ENCODE results near the gene RAMP1. TPM values are rescaled to one million over a fixed set of nuclear protein-coding genes. Genes with fewer than 3 reads are reported as not detected.

RAMP1 gene
- total and polyA plus RNA-seq, 2 donors (not counting 1 experiment from before 2014, with no cell fraction given): 15.7 TPM; not detected in 1

DNA sequence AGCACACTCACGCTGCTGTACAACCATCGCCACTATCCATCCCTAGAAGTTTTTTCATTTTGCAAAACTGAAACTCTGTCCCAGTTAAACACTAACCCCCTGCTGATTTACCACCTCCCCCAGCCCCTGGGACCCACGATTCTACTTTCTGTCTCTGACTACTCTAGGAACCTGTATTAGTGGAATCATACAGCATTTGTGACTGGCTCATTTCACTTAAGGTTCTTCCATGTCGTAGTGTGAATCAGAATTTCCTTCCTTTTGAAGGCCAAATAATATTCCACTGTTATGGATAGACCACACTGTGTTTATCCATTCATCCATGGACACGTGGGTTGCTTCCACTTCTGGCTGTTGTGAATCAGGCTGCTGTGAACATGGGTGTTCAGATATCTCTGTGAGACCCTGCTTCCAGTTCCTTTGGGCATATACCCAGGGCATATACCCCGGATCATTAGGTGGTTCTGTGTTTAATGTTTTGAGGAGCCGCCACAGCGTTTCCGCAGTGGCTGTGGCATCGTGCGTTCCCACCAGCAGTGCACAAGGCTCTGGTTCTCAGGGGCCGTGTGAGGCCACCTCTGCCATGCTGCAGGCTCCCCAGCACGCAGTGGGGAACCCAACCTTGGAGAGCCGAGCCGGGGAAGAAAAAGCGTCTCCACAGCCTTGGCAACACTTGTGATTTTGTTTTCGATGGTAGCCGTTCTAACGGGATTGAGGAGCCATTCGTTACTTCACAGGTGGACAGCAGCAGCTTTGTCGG is 10.1 kb downstream of the RAMP1 start:
- peaks cover 39% of the 10 kb centered on the region for H3K27me3 Mint-ChIP-seq
- no peak for ATAC-seq (ENCODE audit: low read depth)
- peaks cover 9% of the 10 kb centered on the region for H3K4me1 Mint-ChIP-seq

DNA sequence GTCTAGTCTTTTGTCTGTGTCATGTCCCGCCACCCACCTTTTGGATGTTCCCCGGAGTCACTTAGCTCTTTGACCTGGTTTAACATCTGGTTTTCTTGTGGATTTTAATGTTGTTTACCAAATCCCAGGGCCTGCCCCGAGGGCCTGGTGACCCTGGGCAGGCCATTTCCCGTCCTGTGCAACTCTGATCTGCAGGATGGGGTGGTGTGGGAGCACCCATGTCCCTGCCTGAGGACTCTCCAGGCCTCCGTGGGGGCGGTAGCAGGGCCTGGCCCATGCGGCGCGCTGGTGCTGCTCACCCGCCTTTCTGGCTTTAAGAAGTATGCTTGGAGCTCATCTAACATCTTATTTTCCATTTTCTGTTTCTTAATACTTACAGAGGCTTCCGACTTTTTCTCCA is 10.7 kb downstream of the RAMP1 start:
- Histone ChIP-seq H3K4me2 (replicated peaks; ENCODE audit: low read depth, low read length, poor library complexity, severe bottlenecking) (no peak overlapping the region), H3K79me2 (ENCODE audit: control insufficient read depth, insufficient read depth, low read length) (no peaks in the 10 kb centered on the region), H3K4me1 (ENCODE audit: control insufficient read depth in 2 of 2, insufficient read depth in 2 of 2, low read length in 2 of 2) (no peaks in the 10 kb centered on the region), H3K4me3 (ENCODE audit: control extremely low read depth in 1 of 5, extremely low read depth in 1 of 5, insufficient read depth in 1 of 5, low read depth in 2 of 5, low read length in 4 of 5) (no peak overlapping the region), H3K9ac (ENCODE audit: low read length) (no peak overlapping the region), H3K27ac (ENCODE audit: low read length in 2 of 2) (no peak overlapping the region), H3K36me3 (replicated peaks in 1 of 2; ENCODE audit: control extremely low read depth in 1 of 2, control insufficient read depth in 1 of 2, extremely low read depth in 1 of 2, insufficient read depth in 2 of 2, low read length in 1 of 2) (no peaks in the 10 kb centered on the region), H3K27me3 (replicated peaks in 1 of 4; ENCODE audit: control extremely low read depth in 1 of 4, control insufficient read depth in 3 of 4, insufficient read depth in 4 of 4, low read length in 3 of 4) (peaks cover 0 to 20% (median under 1%) of the 10 kb centered on the region in 4 experiments), H3K9me3 (ENCODE audit: control extremely low read depth in 1 of 3, control insufficient read depth in 2 of 3, insufficient read depth in 1 of 3, low read length in 2 of 3) (peaks cover 0 to 3% (median 0%) of the 10 kb centered on the region in 3 donors), H2AFZ (ENCODE audit: insufficient read depth, low read depth, low read length, poor library complexity, severe bottlenecking) (no peak overlapping the region), H4K20me1 (ENCODE audit: control insufficient read depth, insufficient read depth, low read length, poor library complexity, severe bottlenecking) (no peaks in the 10 kb centered on the region)
- no peak for DNase-seq
- WGBS (ENCODE audit: insufficient coverage): 87% methylated on average over 5 of the region's 11 CpGs
- peaks cover 9% of the 10 kb centered on the region for H3K4me1 Mint-ChIP-seq
- ChIA-PET POLR2A (no interaction called here), CTCF (no interaction called here)
- no peak for ATAC-seq (ENCODE audit: low read depth)
- no peak overlapping the region for H3K27ac Mint-ChIP-seq
- no peak for TF ChIP-seq EZH2 (IDR thresholded peaks at IDR 0.05; ENCODE audit: borderline replicate concordance, insufficient read depth, low read depth, low read length, poor library complexity, severe bottlenecking)
- TF ChIP-seq, protein P1, sequence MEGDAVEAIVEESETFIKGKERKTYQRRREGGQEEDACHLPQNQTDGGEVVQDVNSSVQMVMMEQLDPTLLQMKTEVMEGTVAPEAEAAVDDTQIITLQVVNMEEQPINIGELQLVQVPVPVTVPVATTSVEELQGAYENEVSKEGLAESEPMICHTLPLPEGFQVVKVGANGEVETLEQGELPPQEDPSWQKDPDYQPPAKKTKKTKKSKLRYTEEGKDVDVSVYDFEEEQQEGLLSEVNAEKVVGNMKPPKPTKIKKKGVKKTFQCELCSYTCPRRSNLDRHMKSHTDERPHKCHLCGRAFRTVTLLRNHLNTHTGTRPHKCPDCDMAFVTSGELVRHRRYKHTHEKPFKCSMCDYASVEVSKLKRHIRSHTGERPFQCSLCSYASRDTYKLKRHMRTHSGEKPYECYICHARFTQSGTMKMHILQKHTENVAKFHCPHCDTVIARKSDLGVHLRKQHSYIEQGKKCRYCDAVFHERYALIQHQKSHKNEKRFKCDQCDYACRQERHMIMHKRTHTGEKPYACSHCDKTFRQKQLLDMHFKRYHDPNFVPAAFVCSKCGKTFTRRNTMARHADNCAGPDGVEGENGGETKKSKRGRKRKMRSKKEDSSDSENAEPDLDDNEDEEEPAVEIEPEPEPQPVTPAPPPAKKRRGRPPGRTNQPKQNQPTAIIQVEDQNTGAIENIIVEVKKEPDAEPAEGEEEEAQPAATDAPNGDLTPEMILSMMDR (IDR thresholded peaks at IDR 0.05): no peak
- peaks cover 35% of the 10 kb centered on the region for H3K27me3 Mint-ChIP-seq
- intact Hi-C loops (cut with micrococcal nuclease): no loop called here
- no peaks in the 10 kb centered on the region for H3K9me3 Mint-ChIP-seq (ENCODE audit: insufficient read depth)
- no peak overlapping the region for H3K4me3 Mint-ChIP-seq

More for the DNA sequence above, 10.1 kb downstream of the RAMP1 start:
- H3K79me2 ChIP-seq (ENCODE audit: control insufficient read depth, insufficient read depth, low read length): no peaks in the 10 kb centered on the region
- no peak for DNase-seq
- ChIA-PET CTCF (interaction anchor here (1.5 kb wide), 1 partner anchor 394 kb away, joined by 3 read pairs; no protein-coding TSS in a partner anchor), POLR2A (no interaction called here)
- no peaks in the 10 kb centered on the region for H4K20me1 ChIP-seq (ENCODE audit: control insufficient read depth, insufficient read depth, low read length, poor library complexity, severe bottlenecking)
- TF ChIP-seq, protein P1 (IDR thresholded peaks at IDR 0.05): no peak
- TF ChIP-seq EZH2 (IDR thresholded peaks at IDR 0.05; ENCODE audit: borderline replicate concordance, insufficient read depth, low read depth, low read length, poor library complexity, severe bottlenecking): no peak
- no peaks in the 10 kb centered on the region for H3K4me1 ChIP-seq (ENCODE audit: control insufficient read depth in 2 of 2, insufficient read depth in 2 of 2, low read length in 2 of 2)
- no peaks in the 10 kb centered on the region for H3K36me3 ChIP-seq (replicated peaks in 1 of 2; ENCODE audit: control extremely low read depth in 1 of 2, control insufficient read depth in 1 of 2, extremely low read depth in 1 of 2, insufficient read depth in 2 of 2, low read length in 1 of 2)
- peaks cover 0 to 3% (median 0%) of the 10 kb centered on the region in 3 donors for H3K9me3 ChIP-seq (ENCODE audit: control extremely low read depth in 1 of 3, control insufficient read depth in 2 of 3, insufficient read depth in 1 of 3, low read length in 2 of 3)
- H3K27ac ChIP-seq (ENCODE audit: low read length in 2 of 2): no peak overlapping the region
- H3K4me3 Mint-ChIP-seq: no peak overlapping the region
- no peak overlapping the region for H3K9ac ChIP-seq (ENCODE audit: low read length)
- H3K27ac Mint-ChIP-seq: no peak overlapping the region
- WGBS (ENCODE audit: insufficient coverage): 93% methylated on average over 20 of the region's 21 CpGs
- no peaks in the 10 kb centered on the region for H3K9me3 Mint-ChIP-seq (ENCODE audit: insufficient read depth)
- no peak overlapping the region for H2AFZ ChIP-seq (ENCODE audit: insufficient read depth, low read depth, low read length, poor library complexity, severe bottlenecking)
- H3K4me2 ChIP-seq (replicated peaks; ENCODE audit: low read depth, low read length, poor library complexity, severe bottlenecking): no peak overlapping the region
- intact Hi-C loops (cut with micrococcal nuclease): no loop called here
- no peak overlapping the region for H3K4me3 ChIP-seq (ENCODE audit: control extremely low read depth in 1 of 5, extremely low read depth in 1 of 5, insufficient read depth in 1 of 5, low read depth in 2 of 5, low read length in 4 of 5)
- H3K27me3 ChIP-seq (replicated peaks in 1 of 4; ENCODE audit: control extremely low read depth in 1 of 4, control insufficient read depth in 3 of 4, insufficient read depth in 4 of 4, low read length in 3 of 4): peaks cover 0 to 20% (median under 1%) of the 10 kb centered on the region in 4 experiments

Data from B cell (primary cell).